ENCODE measurements around the gene PLXNB1. TPM values are rescaled to one million over a fixed set of nuclear protein-coding genes. Genes with fewer than 3 reads are reported as not detected.

PLXNB1 gene
- 17.3 and 36.2 TPM in 2 replicates for total RNA-seq

GRCh38 chr3:48429960-48430707 lies at the start of gene PLXNB1:
Gene PLXNB1, minus strand, starts transcription at chr3:48430086. Its CDS starts 5,475 bp downstream, at chr3:48424611.

GRCh38 chr3:48446425-48447193 lies 16.7 kb upstream of the PLXNB1 start, which contains the start of gene ATRIP:
Gene ATRIP, plus strand, starts transcription at chr3:48446737. Its CDS starts 109 bp downstream, at chr3:48446846.

GRCh38 chr3:48439820-48440589 lies 10.1 kb upstream of the PLXNB1 start, which contains the start of the genes CCDC51 and TMA7:
Gene CCDC51, minus strand, starts transcription at chr3:48440119. Its CDS starts 4,991 bp downstream, at chr3:48435128.
Gene TMA7, plus strand, starts transcription at chr3:48440257. Its CDS starts 40 bp downstream, at chr3:48440297.

GRCh38 chr3:48371651-48372376 lies 58.1 kb downstream of the PLXNB1 start, which contains the start of gene FBXW12:
Gene FBXW12, plus strand, starts transcription at chr3:48372219. Its CDS starts 549 bp downstream, at chr3:48372768.

Other genes with a start within 250 kb of the PLXNB1 start
- gene CDC25A, start 241.7 kb downstream of the PLXNB1 start, total RNA-seq = 1.8 and 12.0 TPM in 2 replicates
- gene CAMP, start 206.6 kb downstream of the PLXNB1 start, total RNA-seq = not detected in 2 replicates
- gene ZNF589, start 189.0 kb downstream of the PLXNB1 start, total RNA-seq = 1.8 and 3.4 TPM in 2 replicates
- gene NME6, start 128.7 kb downstream of the PLXNB1 start, total RNA-seq = 17.7 and 26.0 TPM in 2 replicates
- gene SPINK8, start 96.4 kb downstream of the PLXNB1 start, total RNA-seq = not detected in 2 replicates
- not detected in 2 replicates for gene FBXW12, start 57.9 kb downstream of the PLXNB1 start, total RNA-seq
- 18.7 and 23.2 TPM in 2 replicates for gene CCDC51, start 10.0 kb upstream of the PLXNB1 start, total RNA-seq
- gene TMA7, start 10.2 kb upstream of the PLXNB1 start, total RNA-seq = 309 and 375 TPM in 2 replicates
- 4.3 and 5.9 TPM in 2 replicates for gene ATRIP, start 16.7 kb upstream of the PLXNB1 start, total RNA-seq
- 215 and 254 TPM in 2 replicates for gene SHISA5, start 74.1 kb upstream of the PLXNB1 start, total RNA-seq
- 19.4 and 22.6 TPM in 2 replicates for gene PFKFB4, start 126.7 kb upstream of the PLXNB1 start, total RNA-seq
- 3.1 and 3.7 TPM in 2 replicates for gene UCN2, start 133.7 kb upstream of the PLXNB1 start, total RNA-seq
- gene COL7A1, start 165.2 kb upstream of the PLXNB1 start, total RNA-seq = 52.5 and 104 TPM in 2 replicates
- gene UQCRC1, start 179.6 kb upstream of the PLXNB1 start, total RNA-seq = 388 and 454 TPM in 2 replicates
- not detected in 2 replicates for gene TMEM89, start 191.7 kb upstream of the PLXNB1 start, total RNA-seq
- gene SLC26A6, start 205.4 kb upstream of the PLXNB1 start, total RNA-seq = 19.7 and 73.9 TPM in 2 replicates
- 2.8 and 5.0 TPM in 2 replicates for gene CELSR3, start 232.8 kb upstream of the PLXNB1 start, total RNA-seq

Data from epithelial cell of alveolus of lung (primary cell).